Thyroid gland (tissue), 4 donors: ENCODE data around the gene FOXJ2.

Source experiments
- CTCF ChIP-seq, 6 experiments: fragments of 200-600 bp in 3 of 6; fragments of 450-650 bp in 3 of 6; sonication (generic) in 3 of 6; IDR thresholded peaks; one replicate each; pipeline ENCODE4 v1.5.1; 2016 to 2019; ENCODE audit warnings: antibody characterized with exemption in 6 of 6, mild to moderate bottlenecking in 2 of 6, inconsistent platforms in 1 of 6, moderate library complexity in 1 of 6
- POLR2A ChIP-seq, 2 donors: fragments of 450-650 bp; IDR thresholded peaks; one replicate each; pipeline ENCODE4 v1.6.1; 2017; ENCODE audit warnings: antibody characterized with exemption in 2 of 2, mild to moderate bottlenecking in 2 of 2, moderate library complexity in 1 of 2

- TF ChIP-seq CTCF (IDR thresholded peaks at IDR 0.05) (no peak), POLR2A (IDR thresholded peaks at IDR 0.05) (no peak)
Measured at GRCh38 chr12:8089716-8090115, 57.2 kb downstream of the FOXJ2 start.
